Lower leg skin (tissue), 3 donors: ENCODE measurements around the gene PPP4R2.

Experiments used
- CTCF ChIP-seq, 3 donors: fragments of 450-650 bp; IDR thresholded peaks; one replicate each; pipeline ENCODE4 v1.5.1; 2016; ENCODE audit warnings: antibody characterized with exemption in 3 of 3, mild to moderate bottlenecking in 3 of 3, moderate library complexity in 2 of 3
- POLR2A ChIP-seq, 2 donors: fragments of 450-650 bp; IDR thresholded peaks; one replicate each; pipeline ENCODE4 v1.6.1; 2016 to 2017; ENCODE audit warnings: antibody characterized with exemption in 2 of 2, mild to moderate bottlenecking in 1 of 2, moderate library complexity in 1 of 2

- TF ChIP-seq CTCF (IDR thresholded peaks at IDR 0.05), result no peak
- no peak for TF ChIP-seq POLR2A (IDR thresholded peaks at IDR 0.05)
Measured at GRCh38 chr3:72960812-72961518, 35.6 kb upstream of the PPP4R2 start.
